H9 (cell line): ENCODE measurements around the gene TNFRSF6B. TPM values are rescaled to one million over a fixed set of nuclear protein-coding genes. Genes with fewer than 3 reads are reported as not detected.
A peak's percentile ranks its signal among the peaks of the same experiment; 100 is the strongest.

Source experiments
- DNase-seq: peaks from one replicate; pipeline ENCODE4 v3.0.0-alpha.2; 2017
- H2AFZ ChIP-seq: one replicate; pipeline ENCODE4 v1.6.1; 2013; ENCODE audit warnings: mild to moderate bottlenecking, low read length, control low read depth, moderate library complexity
- H2AK5ac ChIP-seq: 2 replicates; pipeline ENCODE4 v1.6.1; 2013; ENCODE audit warnings: low read length, control low read depth, mixed read lengths; ENCODE audit not compliant: insufficient read length
- H2BK120ac ChIP-seq: one replicate; pipeline ENCODE4 v1.6.1; 2013; ENCODE audit warnings: low read depth, mild to moderate bottlenecking, low read length, control low read depth, inconsistent platforms; ENCODE audit not compliant: poor library complexity, severe bottlenecking
- H2BK12ac ChIP-seq: 2 replicates; pipeline ENCODE4 v1.6.1; 2013; ENCODE audit warnings: low read length, control low read depth, mixed read lengths, low read depth; ENCODE audit not compliant: insufficient read length
- H2BK15ac ChIP-seq: 2 replicates; pipeline ENCODE4 v1.6.1; 2013; ENCODE audit warnings: low read depth, low read length, control low read depth
- H2BK20ac ChIP-seq: one replicate; pipeline ENCODE4 v1.6.1; 2013; ENCODE audit warnings: low read depth, mild to moderate bottlenecking, low read length, control low read depth, inconsistent platforms; ENCODE audit not compliant: poor library complexity, severe bottlenecking
- H2BK5ac ChIP-seq: 2 replicates; pipeline ENCODE4 v1.6.1; 2013; ENCODE audit warnings: low read length, control low read depth, mixed read lengths; ENCODE audit not compliant: insufficient read length
- H3K14ac ChIP-seq: 2 replicates; pipeline ENCODE4 v1.6.1; 2013; ENCODE audit warnings: low read length, control low read depth; ENCODE audit not compliant: insufficient read depth
- H3K18ac ChIP-seq: 2 replicates; pipeline ENCODE4 v1.6.1; 2013; ENCODE audit warnings: low read depth, mild to moderate bottlenecking, mixed read lengths, low read length, control low read depth; ENCODE audit not compliant: insufficient read length
- H3K23ac ChIP-seq: 2 replicates; pipeline ENCODE4 v1.6.1; 2013; ENCODE audit warnings: low read length, control low read depth, mixed read lengths, low read depth; ENCODE audit not compliant: insufficient read length
- H3K23me2 ChIP-seq: 2 replicates; pipeline ENCODE4 v1.6.1; 2013; ENCODE audit warnings: low read depth, mild to moderate bottlenecking, mixed read lengths, low read length, control low read depth; ENCODE audit not compliant: insufficient read length, poor library complexity, severe bottlenecking
- H3K27ac ChIP-seq: 2 replicates; pipeline ENCODE4 v1.5.1; 2013; ENCODE audit warnings: low read length, control low read depth, mixed read lengths, low read depth; ENCODE audit not compliant: insufficient read length
- H3K27me3 ChIP-seq: 2 replicates; pipeline ENCODE4 v1.6.1; 2013; ENCODE audit warnings: low read length, control low read depth, inconsistent platforms; ENCODE audit not compliant: insufficient read depth
- H3K4ac ChIP-seq: 2 replicates; pipeline ENCODE4 v1.6.1; 2013; ENCODE audit warnings: low read depth, mild to moderate bottlenecking, control low read depth, inconsistent platforms, low read length, moderate library complexity
- H3K4me1 ChIP-seq: 2 replicates; pipeline ENCODE4 v1.6.1; 2013; ENCODE audit warnings: low read length, control low read depth, inconsistent platforms; ENCODE audit not compliant: insufficient read depth
- H3K4me2 ChIP-seq: 2 replicates; pipeline ENCODE4 v1.6.1; 2013; ENCODE audit warnings: low read length, control low read depth, mixed read lengths; ENCODE audit not compliant: insufficient read length, insufficient read depth
- H3K56ac ChIP-seq: 2 replicates; pipeline ENCODE4 v1.6.1; 2013; ENCODE audit warnings: low read depth, mild to moderate bottlenecking, mixed read lengths, low read length, control low read depth; ENCODE audit not compliant: insufficient read length
- H3K79me1 ChIP-seq: 2 replicates; pipeline ENCODE4 v1.6.1; 2013; ENCODE audit warnings: low read depth, mild to moderate bottlenecking, moderate library complexity, low read length, control low read depth, inconsistent platforms; ENCODE audit not compliant: insufficient read depth, poor library complexity, severe bottlenecking
- H3K79me2 ChIP-seq: 2 replicates; pipeline ENCODE4 v1.6.1; 2013; ENCODE audit warnings: low read length, control low read depth, inconsistent platforms; ENCODE audit not compliant: insufficient read depth
- H3K9ac ChIP-seq: 2 replicates; pipeline ENCODE4 v1.6.1; 2013; ENCODE audit warnings: low read length, control low read depth, mixed read lengths; ENCODE audit not compliant: insufficient read length; ENCODE audit errors: extremely low read depth
- H3K9me3 ChIP-seq: one replicate; pipeline ENCODE4 v1.6.1; 2013; ENCODE audit warnings: low read depth, low read length, inconsistent platforms; ENCODE audit not compliant: control insufficient read depth
- H3T11ph ChIP-seq: one replicate; pipeline ENCODE4 v1.6.1; 2013; ENCODE audit warnings: mild to moderate bottlenecking, low read length, control low read depth, inconsistent platforms
- H4K20me1 ChIP-seq: one replicate; pipeline ENCODE4 v1.6.1; 2013; ENCODE audit not compliant: control insufficient read depth, insufficient read length, insufficient read depth
- H4K5ac ChIP-seq: 2 replicates; pipeline ENCODE4 v1.6.1; 2013; ENCODE audit warnings: low read depth, mild to moderate bottlenecking, mixed read lengths, low read length, control low read depth; ENCODE audit not compliant: insufficient read length
- H4K8ac ChIP-seq: replicated peaks from 2 replicates; pipeline ENCODE4 v1.6.1; 2013; ENCODE audit warnings: low read length, control low read depth, mixed read lengths, low read depth; ENCODE audit not compliant: insufficient read length
- H4K91ac ChIP-seq: 2 replicates; pipeline ENCODE4 v1.6.1; 2013; ENCODE audit warnings: low read depth, mild to moderate bottlenecking, moderate library complexity, mixed read lengths, low read length, control low read depth; ENCODE audit not compliant: insufficient read length
- H3K27ac Mint-ChIP-seq, 3 experiments: 2 replicates in 2 of 3; 3 replicates in 1 of 3; pipeline ENCODE4 v1.8.0; 2020 to 2021; ENCODE audit warnings: mixed read lengths in 3 of 3, mild to moderate bottlenecking in 1 of 3, moderate library complexity in 1 of 3
- H3K27me3 Mint-ChIP-seq: 2 replicates; pipeline ENCODE4 v1.8.0; 2021; ENCODE audit warnings: low read depth, mild to moderate bottlenecking, moderate library complexity, mixed read lengths
- H3K36me3 Mint-ChIP-seq, 3 experiments: 2 replicates in 2 of 3; 3 replicates in 1 of 3; pipeline ENCODE4 v1.8.0; 2020 to 2021; ENCODE audit warnings: low read depth in 3 of 3, mixed read lengths in 3 of 3; ENCODE audit not compliant: insufficient read depth in 1 of 3
- H3K4me1 Mint-ChIP-seq, 2 experiments: 2 replicates each; pipeline ENCODE4 v1.8.0; 2020; ENCODE audit warnings: mixed read lengths in 2 of 2
- H3K4me3 Mint-ChIP-seq, 2 experiments: 2 replicates in 1 of 2; 3 replicates in 1 of 2; pipeline ENCODE4 v1.8.0; 2020 to 2021; ENCODE audit warnings: mild to moderate bottlenecking in 2 of 2, mixed read lengths in 2 of 2, moderate library complexity in 1 of 2
- H3K9me3 Mint-ChIP-seq, 2 experiments: 2 replicates in 1 of 2; 3 replicates in 1 of 2; pipeline ENCODE4 v1.8.0; 2020; ENCODE audit warnings: mild to moderate bottlenecking in 2 of 2, mixed read lengths in 2 of 2, moderate library complexity in 1 of 2
- WGBS: extraction: QIAGEN DNeasy Blood & Tissue Kit; methylation state at CpG from one replicate; pipeline ENCODE4 v1.1.7; 2013; ENCODE audit warnings: missing lambda C conversion rate, low lambda C conversion rate, mixed read lengths; ENCODE audit not compliant: insufficient read length; ENCODE audit errors: extremely low coverage; 5-methylcytosine and 5-hydroxymethylcytosine counted together
- total RNA-seq: library from RNA; stranded (reverse); gene quantifications from 2 replicates; pipeline ENCODE4 v1.2.1, GENCODE V29; 2021
- TF ChIP-seq, protein P1 (sequence below): fragments of 200-600 bp; sonication (generic); conservative IDR thresholded peaks from 3 replicates; pipeline ENCODE4 v1.8.0; 2021; ENCODE audit warnings: antibody characterized with exemption, mild to moderate bottlenecking

The TNFRSF6B gene
- total RNA-seq, 1 experiment from 2014 or later: not detected

DNA sequence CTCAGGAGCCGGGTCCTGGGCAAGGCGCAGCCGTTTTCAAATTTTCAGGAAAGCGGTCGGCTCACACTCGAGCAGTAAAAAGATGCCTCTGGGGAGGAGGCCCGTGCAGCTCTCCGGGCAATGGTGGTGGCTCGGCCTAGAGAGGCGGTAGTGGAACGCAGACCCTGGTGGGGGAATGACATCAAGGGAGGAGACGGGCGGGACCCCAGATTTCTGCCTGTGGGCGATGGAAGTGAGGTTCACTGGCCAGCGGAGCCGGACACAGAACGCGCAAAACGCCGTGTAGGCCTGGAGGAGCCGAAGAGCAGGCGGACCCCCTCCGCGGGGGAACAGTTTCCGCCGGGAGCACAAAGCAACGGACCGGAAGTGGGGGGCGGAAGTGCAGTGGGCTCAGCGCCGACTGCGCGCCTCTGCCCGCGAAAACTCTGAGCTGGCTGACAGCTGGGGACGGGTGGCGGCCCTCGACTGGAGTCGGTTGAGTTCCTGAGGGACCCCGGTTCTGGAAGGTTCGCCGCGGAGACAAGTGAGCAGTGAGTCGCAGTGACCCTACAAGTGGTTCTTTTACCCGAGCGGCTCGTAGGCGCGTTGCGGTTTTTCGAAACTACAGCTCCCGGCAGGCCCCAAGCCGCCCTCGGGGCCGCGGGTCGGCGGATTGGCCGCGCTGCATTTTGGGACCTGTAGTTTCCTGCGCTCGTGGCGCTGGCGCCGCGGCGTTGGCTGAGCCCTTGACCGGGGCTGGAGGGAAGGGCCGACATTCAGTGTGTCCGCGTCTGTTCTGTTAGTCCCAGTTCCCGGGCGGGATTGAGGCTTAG is 38.3 kb upstream of the TNFRSF6B start, which contains the start of gene RTEL1:
TSS of gene RTEL1 (plus strand) at position 376 of the 812 bp plus-strand sequence. CDS start 1,091 bp downstream, outside the sequence.
- no peak within 1 kb of the TSS; the same call in 1 of the 2 replicates for H3K14ac ChIP-seq
- Mint-ChIP-seq H3K27ac (peak within 1 kb of the TSS; percentile 95 to 98 (median 96)), H3K9me3 (no peaks in the 10 kb centered on the region), H3K27me3 (no peaks in the 10 kb centered on the region), H3K36me3 (peaks cover 7 to 31% (median 28%) of the 10 kb centered on the region in 3 experiments; a peak in 6 of 7 replicates), H3K4me3 (peak within 1 kb of the TSS; percentile 95 to 97), H3K4me1 (peaks cover 19 to 28% of the 10 kb centered on the region in 2 experiments)
- no CpG with 5 or more reads among the region's 73 CpGs for WGBS
- no peak within 1 kb of the TSS for H2AK5ac ChIP-seq
- no peak within 1 kb of the TSS for H3K27ac ChIP-seq
- peak within 1 kb of the TSS; percentile 30 for H2BK12ac ChIP-seq
- no peak within 1 kb of the TSS for H2BK5ac ChIP-seq
- no peak within 1 kb of the TSS for H4K8ac ChIP-seq
- DNase-seq: peak; percentile 91
- H3K18ac ChIP-seq: no peak within 1 kb of the TSS
- H3K23ac ChIP-seq: no peak within 1 kb of the TSS
- H3K4me1 ChIP-seq: no peaks in the 10 kb centered on the region; the same call in 1 of the 2 replicates
- no peaks in the 10 kb centered on the region for H4K20me1 ChIP-seq
- H3K23me2 ChIP-seq: peaks cover 11% of the 10 kb centered on the region
- no peaks in the 10 kb centered on the region for H3K79me1 ChIP-seq
- H2BK20ac ChIP-seq: no peak within 1 kb of the TSS
- no peak within 1 kb of the TSS for H3K4ac ChIP-seq
- H2AFZ ChIP-seq: no peak within 1 kb of the TSS
- no peak within 1 kb of the TSS for H4K91ac ChIP-seq
- no peak within 1 kb of the TSS for H3K56ac ChIP-seq
- no peak within 1 kb of the TSS for H4K5ac ChIP-seq
- H3K9me3 ChIP-seq: no peaks in the 10 kb centered on the region
- peak within 1 kb of the TSS; percentile 80 for H3K4me2 ChIP-seq
- H3K79me2 ChIP-seq: no peaks in the 10 kb centered on the region
- TF ChIP-seq, protein P1, sequence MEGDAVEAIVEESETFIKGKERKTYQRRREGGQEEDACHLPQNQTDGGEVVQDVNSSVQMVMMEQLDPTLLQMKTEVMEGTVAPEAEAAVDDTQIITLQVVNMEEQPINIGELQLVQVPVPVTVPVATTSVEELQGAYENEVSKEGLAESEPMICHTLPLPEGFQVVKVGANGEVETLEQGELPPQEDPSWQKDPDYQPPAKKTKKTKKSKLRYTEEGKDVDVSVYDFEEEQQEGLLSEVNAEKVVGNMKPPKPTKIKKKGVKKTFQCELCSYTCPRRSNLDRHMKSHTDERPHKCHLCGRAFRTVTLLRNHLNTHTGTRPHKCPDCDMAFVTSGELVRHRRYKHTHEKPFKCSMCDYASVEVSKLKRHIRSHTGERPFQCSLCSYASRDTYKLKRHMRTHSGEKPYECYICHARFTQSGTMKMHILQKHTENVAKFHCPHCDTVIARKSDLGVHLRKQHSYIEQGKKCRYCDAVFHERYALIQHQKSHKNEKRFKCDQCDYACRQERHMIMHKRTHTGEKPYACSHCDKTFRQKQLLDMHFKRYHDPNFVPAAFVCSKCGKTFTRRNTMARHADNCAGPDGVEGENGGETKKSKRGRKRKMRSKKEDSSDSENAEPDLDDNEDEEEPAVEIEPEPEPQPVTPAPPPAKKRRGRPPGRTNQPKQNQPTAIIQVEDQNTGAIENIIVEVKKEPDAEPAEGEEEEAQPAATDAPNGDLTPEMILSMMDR: no peak
- no peaks in the 10 kb centered on the region; the same call in 1 of the 2 replicates for H3K27me3 ChIP-seq
- no peak within 1 kb of the TSS for H3T11ph ChIP-seq
- H2BK120ac ChIP-seq: no peak within 1 kb of the TSS
- no peak within 1 kb of the TSS for H2BK15ac ChIP-seq
- H3K9ac ChIP-seq: peak within 1 kb of the TSS; percentile 54
